Transverse colon (tissue), 4 donors: Measurements from ENCODE around the gene KIF16B.

Experiments used
- EP300 ChIP-seq: sonication (generic); formaldehyde crosslinking; IDR thresholded peaks from one replicate; pipeline ENCODE4 v1.6.1; 2017; ENCODE audit warnings: antibody characterized with exemption, low read depth
- POLR2A ChIP-seq: fragments of 450-650 bp; IDR thresholded peaks from one replicate; pipeline ENCODE4 v1.6.1; 2016; ENCODE audit warnings: antibody characterized with exemption, mild to moderate bottlenecking, moderate library complexity
- POLR2AphosphoS5 ChIP-seq, 3 donors: sonication (generic); formaldehyde crosslinking; IDR thresholded peaks; one replicate each; pipeline ENCODE4 v1.6.1; 2016; ENCODE audit warnings: antibody characterized with exemption in 3 of 3
- TF ChIP-seq, protein P1 (sequence below), 5 experiments: fragments of 200-600 bp in 3 of 5; fragments of 450-650 bp in 2 of 5; sonication (generic) in 3 of 5; IDR thresholded peaks; 1 replicate in 2 of 5; 2 replicates in 3 of 5; pipeline ENCODE4 v1.5.1; 2016 to 2017; ENCODE audit warnings: antibody characterized with exemption in 5 of 5, inconsistent platforms in 3 of 5, mild to moderate bottlenecking in 2 of 5, moderate library complexity in 1 of 5

DNA sequence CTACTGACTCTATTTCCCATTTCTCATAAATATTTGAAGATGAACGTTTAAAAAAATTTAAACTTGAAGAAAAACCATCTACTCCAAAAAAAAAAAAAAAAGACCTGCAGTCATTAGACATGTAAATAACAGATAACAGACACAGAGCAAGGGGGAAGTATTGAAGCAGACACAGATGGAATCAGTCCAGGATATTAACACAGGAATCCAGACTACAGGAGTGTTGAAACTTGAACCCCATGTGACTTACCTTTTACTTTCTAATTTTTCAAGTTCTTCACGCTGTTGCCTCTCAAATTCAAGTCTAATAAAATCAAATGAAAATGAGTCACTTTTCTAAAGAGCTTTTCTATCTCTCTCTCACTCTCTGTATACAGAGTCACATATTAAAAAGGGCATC, 191.8 kb downstream of the KIF16B start:
- no peak for TF ChIP-seq POLR2AphosphoS5 (IDR thresholded peaks at IDR 0.05)
- no peak for TF ChIP-seq EP300
- TF ChIP-seq, protein P1, sequence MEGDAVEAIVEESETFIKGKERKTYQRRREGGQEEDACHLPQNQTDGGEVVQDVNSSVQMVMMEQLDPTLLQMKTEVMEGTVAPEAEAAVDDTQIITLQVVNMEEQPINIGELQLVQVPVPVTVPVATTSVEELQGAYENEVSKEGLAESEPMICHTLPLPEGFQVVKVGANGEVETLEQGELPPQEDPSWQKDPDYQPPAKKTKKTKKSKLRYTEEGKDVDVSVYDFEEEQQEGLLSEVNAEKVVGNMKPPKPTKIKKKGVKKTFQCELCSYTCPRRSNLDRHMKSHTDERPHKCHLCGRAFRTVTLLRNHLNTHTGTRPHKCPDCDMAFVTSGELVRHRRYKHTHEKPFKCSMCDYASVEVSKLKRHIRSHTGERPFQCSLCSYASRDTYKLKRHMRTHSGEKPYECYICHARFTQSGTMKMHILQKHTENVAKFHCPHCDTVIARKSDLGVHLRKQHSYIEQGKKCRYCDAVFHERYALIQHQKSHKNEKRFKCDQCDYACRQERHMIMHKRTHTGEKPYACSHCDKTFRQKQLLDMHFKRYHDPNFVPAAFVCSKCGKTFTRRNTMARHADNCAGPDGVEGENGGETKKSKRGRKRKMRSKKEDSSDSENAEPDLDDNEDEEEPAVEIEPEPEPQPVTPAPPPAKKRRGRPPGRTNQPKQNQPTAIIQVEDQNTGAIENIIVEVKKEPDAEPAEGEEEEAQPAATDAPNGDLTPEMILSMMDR (IDR thresholded peaks at IDR 0.05): no peak
- TF ChIP-seq POLR2A: no peak
